GM21619 (cell line): ENCODE data around the gene FBXL2.

ENCODE experiments used
- ATAC-seq: cut with Tn5 transposase; IDR thresholded peaks from one replicate; pipeline ENCODE4 v1.9.1; 2021; ENCODE audit not compliant: unreplicated experiment

FBXL2 gene

DNA sequence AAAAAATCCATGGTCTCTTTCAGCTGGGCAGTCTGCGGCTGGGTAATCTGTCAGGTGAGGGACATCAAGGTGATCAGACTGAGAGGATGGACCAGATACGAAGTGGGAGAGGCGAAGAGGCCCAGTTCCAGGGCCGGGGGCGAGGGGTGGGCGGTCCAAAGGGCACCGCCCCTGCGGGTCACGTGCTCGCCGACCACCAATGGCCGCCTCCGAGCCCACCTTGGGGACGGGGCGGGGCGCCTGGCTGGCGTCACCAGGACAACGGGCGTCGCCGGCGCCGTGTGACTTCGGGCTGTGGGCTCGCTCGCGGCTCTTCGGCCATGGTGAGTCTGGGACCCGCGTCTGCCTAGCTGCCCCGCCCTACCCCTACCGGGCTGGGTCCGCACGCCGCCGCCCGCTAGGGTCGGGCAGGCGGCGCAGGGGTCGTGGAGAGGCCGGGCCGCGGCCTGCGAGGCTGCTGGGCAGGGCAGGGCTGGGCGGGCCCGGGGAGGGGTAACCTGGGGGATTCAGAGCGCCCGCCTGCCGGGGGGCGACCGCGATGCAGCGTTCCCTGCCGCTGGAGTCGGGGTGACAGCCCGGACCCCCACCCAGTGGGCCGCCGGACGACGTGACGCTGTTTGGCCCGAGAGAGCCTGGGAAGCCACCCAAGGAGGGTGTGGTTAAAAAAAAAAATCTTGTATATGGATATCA, at the start of gene FBXL2:
TSS of gene FBXL2 (plus strand) at position 250 of the 690 bp plus-strand sequence. CDS start at position 321, 71 bp downstream.
- ATAC-seq = no peak

DNA sequence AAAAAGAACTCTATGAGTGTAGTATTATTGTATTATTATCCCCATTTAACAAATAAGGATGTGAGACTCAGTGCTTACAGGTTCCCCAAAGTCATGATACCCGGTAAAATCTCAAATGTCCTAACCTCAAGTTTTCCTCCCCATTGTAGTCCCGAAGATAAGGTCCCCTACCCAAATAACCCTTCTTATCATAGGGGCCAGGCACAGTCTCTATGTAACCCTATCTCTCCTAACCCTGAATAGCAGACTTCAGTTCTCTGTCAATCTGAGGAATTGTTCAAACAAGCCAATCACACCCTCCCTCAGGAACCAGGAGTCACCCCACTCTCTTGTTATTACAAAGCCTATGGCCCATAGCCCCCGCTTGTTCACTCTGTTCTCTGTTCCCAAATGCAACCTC, 48.2 kb upstream of the FBXL2 start:
- ATAC-seq = no peak

DNA sequence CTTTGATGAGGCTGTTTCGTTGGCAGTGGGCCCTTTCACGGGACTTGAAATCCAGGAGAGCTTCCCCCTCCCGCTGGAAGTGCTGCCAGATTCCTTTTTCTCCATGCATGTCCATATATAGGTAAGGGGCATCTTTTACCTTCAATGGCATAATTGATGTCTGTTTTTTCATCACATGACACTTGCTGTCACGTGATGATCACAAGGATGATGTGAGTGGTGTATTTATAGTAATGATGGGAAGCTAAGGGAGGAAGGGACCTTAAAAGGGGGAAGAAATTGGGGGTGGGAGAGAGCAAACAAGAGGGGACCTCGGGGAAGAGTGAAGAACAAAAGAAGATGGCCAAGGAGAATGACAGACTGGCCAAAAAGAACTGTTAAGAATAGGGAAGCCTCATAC, 47.3 kb upstream of the FBXL2 start:
- ATAC-seq = no peak

DNA sequence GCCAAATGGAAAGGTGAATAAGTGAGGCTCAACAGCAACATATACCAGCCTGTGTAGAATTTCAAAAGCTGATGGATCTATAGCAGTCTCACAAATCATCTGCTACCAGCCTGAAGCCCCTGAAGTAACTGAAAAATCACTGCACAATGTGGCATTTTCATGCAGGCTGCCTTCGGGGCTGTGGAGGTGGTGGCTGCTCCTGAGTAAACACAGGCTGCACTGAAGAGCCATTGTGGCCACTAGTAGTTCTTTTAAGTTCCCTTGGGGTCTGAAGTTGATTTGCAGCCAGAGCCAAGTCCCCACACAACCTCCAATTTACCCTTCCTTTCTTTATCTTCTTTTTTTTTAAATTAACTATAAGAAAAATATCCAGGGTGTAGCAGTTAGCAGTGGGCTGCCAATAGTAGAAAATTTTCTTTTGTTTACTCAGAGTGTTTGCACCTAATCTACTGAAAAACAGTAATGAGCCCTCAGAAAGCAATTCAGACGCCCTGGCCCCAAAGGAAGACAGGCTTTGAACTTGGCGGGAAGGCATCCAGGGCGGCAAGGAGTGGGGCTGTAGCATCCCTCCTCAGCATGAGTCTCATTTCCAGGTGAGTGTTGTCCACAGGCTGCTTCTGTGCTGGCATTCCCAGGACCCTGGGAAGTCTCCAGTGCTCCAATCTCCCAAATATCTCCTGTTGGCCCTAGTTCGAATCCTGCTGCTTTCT, 45.3 kb upstream of the FBXL2 start:
- no peak for ATAC-seq

GRCh38 chr3:33233884-33234283, 43.4 kb upstream of the FBXL2 start:
- no peak for ATAC-seq

DNA sequence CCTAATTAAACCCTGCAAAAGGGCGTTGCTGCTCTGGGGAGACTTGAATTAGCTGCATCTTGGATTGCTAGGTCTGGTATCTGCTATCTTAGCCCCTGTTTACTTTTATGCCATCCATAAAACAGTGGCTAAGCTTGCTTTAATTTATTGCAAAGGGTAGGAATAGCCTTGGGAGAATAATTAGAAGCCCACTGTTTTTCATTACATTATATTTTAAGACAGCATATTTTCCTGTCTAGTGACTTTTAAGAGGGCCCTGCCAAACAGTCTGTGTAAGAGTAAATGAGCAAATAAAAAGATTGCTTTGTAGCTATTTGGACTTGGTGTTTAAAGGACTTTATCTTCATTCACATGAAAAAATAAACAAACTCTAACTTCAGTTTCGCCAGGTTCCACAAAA, 41.2 kb upstream of the FBXL2 start:
- ATAC-seq = no peak

- no peak for ATAC-seq
Measured at GRCh38 chr3:33237439-33237838, 39.8 kb upstream of the FBXL2 start.

GRCh38 chr3:33238923-33239322, 38.3 kb upstream of the FBXL2 start:
- no peak for ATAC-seq

- ATAC-seq = no peak
Measured at GRCh38 chr3:33240261-33240660, 37.0 kb upstream of the FBXL2 start.

DNA sequence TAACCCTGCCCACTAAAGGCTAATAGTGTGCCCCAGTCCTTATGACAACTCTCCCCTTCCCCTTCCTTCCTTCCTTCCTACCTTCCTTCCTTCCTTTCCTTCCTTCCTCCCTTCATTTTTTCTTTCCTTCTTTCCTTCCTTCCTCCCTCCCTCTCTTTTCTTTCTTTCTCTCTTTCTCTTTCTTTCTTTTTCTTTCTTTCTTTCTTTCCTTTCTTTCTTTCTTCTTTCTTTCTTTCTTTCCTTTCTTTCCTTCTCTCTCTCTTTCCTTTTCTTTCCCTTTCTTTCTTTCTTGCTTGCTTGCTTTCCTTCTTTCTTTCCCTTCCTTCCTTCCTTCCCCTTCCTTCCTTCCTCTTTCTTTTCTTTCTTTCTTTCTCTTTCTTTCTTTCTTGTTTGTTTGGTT, 30.5 kb upstream of the FBXL2 start:
- ATAC-seq = no peak

DNA sequence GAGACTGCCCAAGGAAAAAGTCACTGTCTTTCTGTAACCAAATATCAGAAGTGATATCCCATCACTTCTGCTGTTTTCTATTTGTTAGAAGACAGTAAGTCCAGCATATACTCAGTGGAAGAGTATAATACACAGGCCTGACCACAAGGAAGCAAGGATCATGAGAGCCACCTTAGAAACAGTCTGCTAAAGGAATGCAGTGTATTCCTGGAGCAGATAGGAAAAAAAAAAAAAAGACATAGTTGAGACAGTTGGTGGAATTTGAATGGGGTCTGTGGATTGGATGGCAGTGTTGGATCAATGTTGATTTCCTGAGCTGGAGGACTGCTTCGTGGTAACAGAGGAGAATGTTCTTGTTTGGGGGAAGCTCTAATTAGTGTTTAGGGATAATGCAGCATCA, 26.5 kb upstream of the FBXL2 start:
- no peak for ATAC-seq

- no peak for ATAC-seq
Measured at GRCh38 chr3:33256249-33256648, 21.0 kb upstream of the FBXL2 start.

DNA sequence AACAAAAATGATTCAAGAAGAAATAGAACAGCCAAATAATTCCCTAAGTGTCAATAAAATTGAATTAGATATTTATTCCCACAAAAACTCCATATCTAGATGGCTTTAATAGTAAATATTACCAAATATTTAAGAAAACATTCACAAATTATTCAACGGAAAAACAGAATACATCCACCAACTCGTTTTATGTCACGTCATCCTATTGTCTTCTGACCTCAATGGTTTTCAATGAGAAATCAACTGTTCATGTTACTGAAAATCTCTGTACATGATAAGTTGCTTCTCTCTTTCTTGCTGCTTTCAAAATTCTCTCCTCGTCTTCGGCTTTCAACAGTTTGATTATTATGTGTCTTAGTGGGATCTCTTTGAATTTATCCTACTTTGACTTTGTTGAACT, 17.1 kb upstream of the FBXL2 start:
- ATAC-seq = no peak

GRCh38 chr3:33269385-33269784, 7.9 kb upstream of the FBXL2 start:
- ATAC-seq = no peak

- ATAC-seq = no peak
Measured at GRCh38 chr3:33271324-33271723, 5.9 kb upstream of the FBXL2 start.

- no peak for ATAC-seq
Measured at GRCh38 chr3:33273628-33274027, 3.6 kb upstream of the FBXL2 start.

DNA sequence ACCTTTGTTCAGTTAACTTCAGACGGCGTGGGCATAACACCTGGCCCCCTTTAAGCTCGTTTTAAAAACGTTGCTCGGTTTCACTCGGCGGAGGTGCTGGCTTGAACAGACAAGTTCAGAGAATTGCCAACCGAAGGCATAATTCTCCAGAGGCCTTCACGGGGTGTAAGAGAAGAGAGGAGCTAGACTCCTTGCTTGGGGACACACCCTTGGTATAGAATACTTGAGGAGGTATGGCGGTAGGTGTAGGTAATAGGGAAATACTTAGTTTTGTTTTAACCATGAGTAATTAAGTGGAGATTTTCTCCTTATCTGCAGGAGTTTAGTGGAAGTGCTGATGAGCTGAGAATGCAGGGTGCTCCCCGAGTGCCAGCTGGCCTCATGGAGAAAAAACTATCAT, 921 bp downstream of the FBXL2 start:
- no peak for ATAC-seq

GRCh38 chr3:33287672-33288282, 10.5 kb downstream of the FBXL2 start:
- no peak for ATAC-seq

GRCh38 chr3:33299395-33300081, 22.3 kb downstream of the FBXL2 start:
- no peak for ATAC-seq

DNA sequence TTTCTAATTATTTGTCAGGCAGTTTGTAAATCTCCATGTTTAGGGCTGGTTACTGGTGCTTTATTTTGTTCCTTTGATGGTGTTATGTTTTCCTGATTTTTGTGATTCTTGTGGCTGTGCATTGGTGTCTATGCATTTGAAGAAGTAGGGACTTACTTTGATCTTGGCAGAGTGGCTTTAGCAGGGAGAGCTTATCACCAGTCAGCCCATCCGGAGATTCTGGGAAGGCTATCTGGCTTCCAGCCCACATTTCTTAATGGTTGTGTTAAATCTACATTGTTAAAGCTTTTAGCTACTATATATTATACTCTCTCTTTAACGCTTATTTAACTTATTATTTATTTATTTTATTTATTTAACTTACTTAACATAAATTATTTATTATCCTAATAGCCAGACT, 35.1 kb downstream of the FBXL2 start:
- ATAC-seq = no peak

- ATAC-seq = no peak
Measured at GRCh38 chr3:33313331-33313730, 36.1 kb downstream of the FBXL2 start.

- ATAC-seq = no peak
Measured at GRCh38 chr3:33314993-33315392, 37.8 kb downstream of the FBXL2 start.
